Smooth muscle cell (in vitro differentiated cells): Measurements from ENCODE around the gene PLD4. TPM values are rescaled to one million over a fixed set of nuclear protein-coding genes. Genes with fewer than 3 reads are reported as not detected.
"Not testable (repeated sequence)": the region's sequence is repeated elsewhere in the genome, so short reads cannot be mapped to it uniquely, and the experiment has no call there.

Source experiments
- DNase-seq: peaks from one replicate; lab custom pipeline; 2025; ENCODE audit not compliant: unreplicated experiment; lab: John Stamatoyannopoulos, UW
- H2AFZ ChIP-seq: fragments of 200-600 bp; sonication (generic); 2 replicates; pipeline ENCODE4 v1.6.0; 2016; ENCODE audit warnings: antibody characterized with exemption, low read depth, mild to moderate bottlenecking
- H3F3A ChIP-seq: fragments of 200-600 bp; sonication (generic); 2 replicates; pipeline ENCODE4 v1.6.0; 2017; ENCODE audit warnings: antibody characterized with exemption, low read depth
- H3K27ac ChIP-seq: fragments of 200-600 bp; sonication (generic); 2 replicates; pipeline ENCODE4 v1.5.1; 2016; ENCODE audit warnings: low read depth, mild to moderate bottlenecking
- H3K27me3 ChIP-seq: fragments of 200-600 bp; sonication (generic); 2 replicates; pipeline ENCODE4 v1.6.1; 2016; ENCODE audit warnings: low read depth, mild to moderate bottlenecking
- H3K36me3 ChIP-seq: fragments of 200-600 bp; sonication (generic); 2 replicates; pipeline ENCODE4 v1.5.1; 2016; ENCODE audit warnings: low read depth
- H3K4me1 ChIP-seq: fragments of 200-600 bp; sonication (generic); 2 replicates; pipeline ENCODE4 v1.5.1; 2016; ENCODE audit warnings: low read depth
- H3K4me2 ChIP-seq: fragments of 200-600 bp; sonication (generic); 2 replicates; pipeline ENCODE4 v1.6.0; 2016; ENCODE audit warnings: mild to moderate bottlenecking
- H3K4me3 ChIP-seq: fragments of 200-600 bp; sonication (generic); 2 replicates; pipeline ENCODE4 v1.5.1; 2016; ENCODE audit warnings: mild to moderate bottlenecking
- H3K79me2 ChIP-seq: fragments of 200-600 bp; sonication (generic); 2 replicates; pipeline ENCODE4 v1.6.0; 2016; ENCODE audit warnings: low read depth, mild to moderate bottlenecking
- H3K9ac ChIP-seq: fragments of 200-600 bp; sonication (generic); 2 replicates; pipeline ENCODE4 v1.6.0; 2016; ENCODE audit warnings: low read depth
- H3K9me3 ChIP-seq: fragments of 200-600 bp; sonication (generic); replicated peaks from 2 replicates; pipeline ENCODE4 v1.5.1; 2016; ENCODE audit warnings: low read depth
- H4K20me1 ChIP-seq: fragments of 200-600 bp; sonication (generic); 2 replicates; pipeline ENCODE4 v1.6.0; 2016; ENCODE audit warnings: low read depth
- CTCF ChIP-seq: fragments of 200-600 bp; sonication (generic); IDR thresholded peaks from 2 replicates; pipeline ENCODE4 v1.5.1; 2017; ENCODE audit warnings: borderline replicate concordance, mild to moderate bottlenecking, antibody characterized with exemption; ENCODE audit not compliant: insufficient read depth, poor library complexity, severe bottlenecking
- WGBS: methylation state at CpG from one replicate; pipeline ENCODE4 v1.1.7; 2016; ENCODE audit warnings: low lambda C conversion rate; 5-methylcytosine and 5-hydroxymethylcytosine counted together
- polyA plus RNA-seq: library from polyadenylated mRNA; unstranded; fragments of >200 nt; fragmentation: Nextera tagmentation; extraction: Ambion mirVana; gene quantifications from 2 replicates; pipeline ENCODE4 v1.2.1, GENCODE V29; 2016
- total RNA-seq: library from RNA; depleted of rRNA; stranded (reverse); fragments of >200 nt; gene quantifications from 2 replicates; pipeline ENCODE4 v1.2.3, GENCODE V29; 2014

PLD4 gene
- total and polyA plus RNA-seq, 2 experiments from 2014 or later, result 0.06 to 0.09 TPM

- Histone ChIP-seq H3K27me3 (no peaks in the 10 kb centered on the region), H3K4me1 (no peaks in the 10 kb centered on the region), H3K36me3 (no peaks in the 10 kb centered on the region), H3K9me3 (no peaks in the 10 kb centered on the region), H3K9ac (no peak overlapping the region), H3K4me2 (no peak overlapping the region), H3K4me3 (no peak overlapping the region), H2AFZ (no peak overlapping the region), H3F3A (no peaks in the 10 kb centered on the region), H3K27ac (no peak overlapping the region), H4K20me1 (peaks cover 28% of the 10 kb centered on the region), H3K79me2 (no peaks in the 10 kb centered on the region)
- DNase-seq, result no peak
- TF ChIP-seq CTCF, result no peak
- WGBS, result 94% methylated on average over 37 of the region's 38 CpGs
These were observed 41.6 kb upstream of the PLD4 start for GRCh38 chr14:104882991-104883660.

- 95% methylated on average over 35 of the region's 49 CpGs for WGBS
- H4K20me1 ChIP-seq, result peaks cover 21% of the 10 kb centered on the region
- no peaks in the 10 kb centered on the region for H3K27me3 ChIP-seq
- no peak for TF ChIP-seq CTCF
- no peaks in the 10 kb centered on the region for H3K9me3 ChIP-seq
- H2AFZ ChIP-seq, result no peak overlapping the region
- H3K79me2 ChIP-seq, result no peaks in the 10 kb centered on the region
- H3K9ac ChIP-seq, result no peak overlapping the region
- no peaks in the 10 kb centered on the region for H3K4me1 ChIP-seq
- no peak overlapping the region for H3K4me3 ChIP-seq
- no peak overlapping the region for H3K27ac ChIP-seq
- H3F3A ChIP-seq, result no peaks in the 10 kb centered on the region
- no peak for DNase-seq
- no peaks in the 10 kb centered on the region for H3K36me3 ChIP-seq
- H3K4me2 ChIP-seq, result no peak overlapping the region
These were observed 40.9 kb upstream of the PLD4 start for GRCh38 chr14:104883681-104884361.

- DNase-seq, H2AFZ ChIP-seq: not testable (repeated sequence)
- 90% methylated on average over 10 of the region's 34 CpGs for whole genome bisulfite sequencing
These were observed 40.3 kb upstream of the PLD4 start for GRCh38 chr14:104884381-104884780.

GRCh38 chr14:104885031-104885972 lies 39.4 kb upstream of the PLD4 start:
- no peak overlapping the region for H3K9ac ChIP-seq

More at GRCh38 chr14:104884381-104884780, 40.3 kb upstream of the PLD4 start:
- H3F3A ChIP-seq, H3K4me1 ChIP-seq, H3K36me3 ChIP-seq, H3K79me2 ChIP-seq, H3K9me3 ChIP-seq, H3K27me3 ChIP-seq, H3K9ac ChIP-seq, H3K4me3 ChIP-seq, H3K4me2 ChIP-seq, H3K27ac ChIP-seq: not testable (repeated sequence)
- H4K20me1 ChIP-seq, result peaks cover 15% of the 10 kb centered on the region

More at GRCh38 chr14:104885031-104885972, 39.4 kb upstream of the PLD4 start:
- H3K27me3 ChIP-seq, result no peaks in the 10 kb centered on the region
- H3K4me3 ChIP-seq, result no peak overlapping the region
- no peaks in the 10 kb centered on the region for H3K9me3 ChIP-seq
- no peak for TF ChIP-seq CTCF
- no peak overlapping the region for H3K4me2 ChIP-seq
- peaks cover 12% of the 10 kb centered on the region for H4K20me1 ChIP-seq
- 94% methylated on average over 28 of the region's 38 CpGs for WGBS
- H3K36me3 ChIP-seq, result no peaks in the 10 kb centered on the region
- no peaks in the 10 kb centered on the region for H3K79me2 ChIP-seq
- no peaks in the 10 kb centered on the region for H3K4me1 ChIP-seq
- no peaks in the 10 kb centered on the region for H3F3A ChIP-seq
- no peak for DNase-seq
- no peak overlapping the region for H2AFZ ChIP-seq
- no peak overlapping the region for H3K27ac ChIP-seq
